ENCODE measurements around the gene NDUFS8. TPM values are rescaled to one million over a fixed set of nuclear protein-coding genes. Genes with fewer than 3 reads are reported as not detected.

Gene NDUFS8
- total and polyA plus RNA-seq, 2 experiments from 2014 or later = 114 to 219 TPM

DNA sequence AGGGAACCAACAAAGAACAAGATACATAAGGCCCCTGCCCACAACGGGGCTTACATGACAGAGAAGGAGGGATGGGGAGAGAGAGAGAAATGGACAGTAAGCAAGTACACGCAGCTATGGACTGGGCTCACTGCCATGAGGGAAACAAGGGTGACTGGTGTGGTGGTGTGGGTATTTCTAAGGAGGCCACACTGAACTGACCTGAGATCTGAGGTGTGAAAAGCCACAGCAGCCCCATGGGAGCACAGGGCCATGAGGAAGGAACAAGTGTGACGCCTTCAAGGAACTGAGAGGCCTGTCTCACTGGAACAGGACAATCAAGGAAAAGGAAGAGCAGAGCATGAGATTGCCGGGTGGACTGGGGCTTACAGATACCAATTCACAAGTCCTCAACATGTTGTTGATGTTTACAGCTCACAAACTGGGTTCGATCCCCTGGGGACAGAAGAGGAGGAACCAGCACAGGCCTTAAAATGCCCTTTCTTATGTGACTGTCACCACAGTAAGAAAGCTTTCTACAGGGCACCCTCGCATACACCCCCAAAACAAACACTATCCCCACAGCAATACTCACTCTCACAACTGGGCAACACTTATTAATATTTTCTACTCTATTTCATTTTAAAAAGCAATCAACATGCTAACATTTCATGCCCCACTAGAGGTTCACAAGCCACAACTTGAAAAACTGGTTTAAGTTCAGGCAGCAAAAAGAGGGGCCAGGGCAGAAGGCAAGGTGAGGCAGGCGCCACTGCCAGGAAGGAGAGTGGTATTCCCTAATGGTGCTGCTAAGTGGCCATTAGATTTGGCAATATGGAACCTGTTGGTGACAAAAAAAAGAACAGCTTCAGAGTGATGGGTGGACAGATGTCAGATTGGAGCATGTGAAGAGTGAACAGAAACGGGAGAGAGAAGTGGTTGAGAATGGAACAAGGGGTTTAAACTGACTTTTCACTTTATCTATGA, 47.4 kb downstream of the NDUFS8 start:
- Histone ChIP-seq H3K9me3 (ENCODE audit: low read depth) (no peaks in the 10 kb centered on the region), H3K4me2 (ENCODE audit: unreplicated experiment) (no peak overlapping the region), H3K36me3 (ENCODE audit: low read depth) (no peaks in the 10 kb centered on the region), H3F3A (ENCODE audit: insufficient read depth) (no peaks in the 10 kb centered on the region), H3K79me2 (ENCODE audit: insufficient read depth) (no peaks in the 10 kb centered on the region), H2AFZ (no peak overlapping the region), H3K4me3 (no peak overlapping the region), H4K20me1 (ENCODE audit: insufficient read depth) (no peaks in the 10 kb centered on the region), H3K4me1 (ENCODE audit: insufficient read depth) (no peaks in the 10 kb centered on the region), H3K27ac (no peak overlapping the region), H3K27me3 (replicated peaks; ENCODE audit: insufficient read depth) (no peaks in the 10 kb centered on the region), H3K9ac (no peak overlapping the region), H3K9me2 (ENCODE audit: insufficient read depth) (no peaks in the 10 kb centered on the region)
- 87 to 89% methylated on average over 8 of the region's 8 CpGs for WGBS, 2 experiments (ENCODE audit: low coverage in 1 of 2, low lambda C conversion rate in 2 of 2, missing lambda C conversion rate in 2 of 2)
- no peak for TF ChIP-seq EZH2phosphoT487 (IDR thresholded peaks at IDR 0.05; ENCODE audit: insufficient read depth, low read depth)
- no peak for TF ChIP-seq EZH2 (IDR thresholded peaks at IDR 0.05; ENCODE audit: insufficient read depth, poor library complexity, severe bottlenecking)
- no peak for DNase-seq
- in situ Hi-C loops (cut with MboI) = no loop called here

DNA sequence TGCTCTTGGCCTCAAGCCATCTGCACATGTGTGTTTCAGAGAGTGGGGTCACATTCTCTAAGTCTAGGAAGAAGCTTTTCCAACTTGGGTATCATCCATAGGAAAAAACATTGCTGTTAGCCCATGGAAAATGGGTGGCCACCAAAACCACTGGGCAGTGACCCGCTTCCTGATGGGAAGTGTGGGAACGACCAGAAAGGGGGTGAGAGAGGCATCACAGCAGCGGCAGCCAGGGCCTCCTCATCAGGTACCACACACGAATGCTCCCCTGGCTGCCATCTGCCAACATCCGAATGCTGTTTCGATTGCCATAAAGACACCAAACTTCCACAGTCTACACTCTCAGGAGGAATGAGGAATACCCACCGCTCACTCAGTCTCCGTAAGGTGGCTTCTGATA, 50.4 kb downstream of the NDUFS8 start:
- Histone ChIP-seq H3K4me1 (ENCODE audit: insufficient read depth) (no peaks in the 10 kb centered on the region), H3K4me3 (no peak overlapping the region), H3K27ac (no peak overlapping the region), H3K79me2 (ENCODE audit: insufficient read depth) (no peaks in the 10 kb centered on the region), H3K4me2 (ENCODE audit: unreplicated experiment) (no peak overlapping the region), H4K20me1 (ENCODE audit: insufficient read depth) (no peaks in the 10 kb centered on the region), H3K9me3 (ENCODE audit: low read depth) (no peaks in the 10 kb centered on the region), H3K27me3 (replicated peaks; ENCODE audit: insufficient read depth) (no peaks in the 10 kb centered on the region), H3K9ac (no peak overlapping the region), H3K36me3 (ENCODE audit: low read depth) (no peaks in the 10 kb centered on the region), H2AFZ (no peak overlapping the region), H3K9me2 (ENCODE audit: insufficient read depth) (no peaks in the 10 kb centered on the region), H3F3A (ENCODE audit: insufficient read depth) (no peaks in the 10 kb centered on the region)
- DNase-seq = no peak
- in situ Hi-C loops (cut with MboI) = no loop called here
- no peak for TF ChIP-seq EZH2 (IDR thresholded peaks at IDR 0.05; ENCODE audit: insufficient read depth, poor library complexity, severe bottlenecking)
- WGBS, 2 experiments (ENCODE audit: low coverage in 1 of 2, low lambda C conversion rate in 2 of 2, missing lambda C conversion rate in 2 of 2) = 98% methylated on average over 8 of the region's 8 CpGs

DNA sequence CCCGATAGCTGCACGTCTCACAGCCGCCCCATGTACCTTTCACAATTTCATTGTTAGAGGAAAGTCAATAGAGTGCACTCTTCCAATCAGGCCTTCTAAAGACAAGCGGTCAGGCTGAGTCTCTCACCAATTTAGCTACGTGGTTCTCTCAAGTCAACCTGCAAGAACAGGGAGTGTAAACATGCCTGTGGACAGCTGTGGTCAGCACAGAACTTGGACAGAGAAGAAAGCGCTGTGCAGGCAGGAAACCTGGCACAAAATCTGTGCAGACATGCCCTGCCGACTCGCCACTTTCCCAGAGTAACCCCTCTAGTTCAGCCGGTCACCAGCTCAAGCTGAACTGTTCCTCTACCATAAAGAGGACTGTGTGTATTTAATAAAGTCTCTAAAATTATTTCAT, 51.2 kb downstream of the NDUFS8 start:
- TF ChIP-seq EZH2 (IDR thresholded peaks at IDR 0.05; ENCODE audit: insufficient read depth, poor library complexity, severe bottlenecking) = no peak
- no peak for TF ChIP-seq EZH2phosphoT487 (IDR thresholded peaks at IDR 0.05; ENCODE audit: insufficient read depth, low read depth)
- H3K36me3 ChIP-seq (ENCODE audit: low read depth) = no peaks in the 10 kb centered on the region
- H3K4me3 ChIP-seq = no peak overlapping the region
- in situ Hi-C loops (cut with MboI) = no loop called here
- no peak overlapping the region for H3K9ac ChIP-seq
- no peaks in the 10 kb centered on the region for H3K79me2 ChIP-seq (ENCODE audit: insufficient read depth)
- H3K4me1 ChIP-seq (ENCODE audit: insufficient read depth) = no peaks in the 10 kb centered on the region
- WGBS, 2 experiments (ENCODE audit: low coverage in 1 of 2, low lambda C conversion rate in 2 of 2, missing lambda C conversion rate in 2 of 2) = 95 to 97% methylated on average over 9 of the region's 9 CpGs
- no peaks in the 10 kb centered on the region for H3K27me3 ChIP-seq (replicated peaks; ENCODE audit: insufficient read depth)
- no peak overlapping the region for H3K4me2 ChIP-seq (ENCODE audit: unreplicated experiment)
- H3K9me2 ChIP-seq (ENCODE audit: insufficient read depth) = no peaks in the 10 kb centered on the region
- no peaks in the 10 kb centered on the region for H3F3A ChIP-seq (ENCODE audit: insufficient read depth)
- H2AFZ ChIP-seq = no peak overlapping the region
- no peaks in the 10 kb centered on the region for H3K9me3 ChIP-seq (ENCODE audit: low read depth)
- no peak for DNase-seq
- H4K20me1 ChIP-seq (ENCODE audit: insufficient read depth) = no peaks in the 10 kb centered on the region
- H3K27ac ChIP-seq = no peak overlapping the region

DNA sequence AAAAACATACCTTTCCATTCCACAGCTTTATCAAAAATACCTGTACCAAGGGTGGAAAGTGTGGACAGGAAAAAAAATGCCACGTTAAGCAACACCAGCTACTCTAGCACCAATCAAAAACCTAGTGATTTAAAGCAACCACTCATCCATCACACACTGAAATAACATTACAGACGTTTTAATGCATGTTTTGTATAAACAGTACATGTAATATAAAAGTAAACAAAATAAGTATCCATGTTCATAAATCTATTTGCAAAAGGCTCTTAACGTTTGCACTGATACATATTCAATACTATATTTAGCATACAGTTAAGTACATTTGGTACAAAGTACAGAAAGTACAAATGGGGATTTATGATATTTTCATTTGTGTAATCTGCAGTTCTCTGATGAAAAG, 52.0 kb downstream of the NDUFS8 start:
- WGBS, 2 experiments (ENCODE audit: low coverage in 1 of 2, low lambda C conversion rate in 2 of 2, missing lambda C conversion rate in 2 of 2) = 31 to 34% methylated on average over 3 of the region's 3 CpGs
- H3K9ac ChIP-seq = no peak overlapping the region
- no peak overlapping the region for H3K4me2 ChIP-seq (ENCODE audit: unreplicated experiment)
- TF ChIP-seq EZH2 (IDR thresholded peaks at IDR 0.05; ENCODE audit: insufficient read depth, poor library complexity, severe bottlenecking) (no peak), EZH2phosphoT487 (IDR thresholded peaks at IDR 0.05; ENCODE audit: insufficient read depth, low read depth) (no peak)
- no peaks in the 10 kb centered on the region for H3K9me2 ChIP-seq (ENCODE audit: insufficient read depth)
- in situ Hi-C loops (cut with MboI) = no loop called here
- H4K20me1 ChIP-seq (ENCODE audit: insufficient read depth) = no peaks in the 10 kb centered on the region
- no peaks in the 10 kb centered on the region for H3K9me3 ChIP-seq (ENCODE audit: low read depth)
- H2AFZ ChIP-seq = no peak overlapping the region
- H3K4me1 ChIP-seq (ENCODE audit: insufficient read depth) = no peaks in the 10 kb centered on the region
- no peak overlapping the region for H3K4me3 ChIP-seq
- H3F3A ChIP-seq (ENCODE audit: insufficient read depth) = no peaks in the 10 kb centered on the region
- no peak overlapping the region for H3K27ac ChIP-seq
- H3K27me3 ChIP-seq (replicated peaks; ENCODE audit: insufficient read depth) = no peaks in the 10 kb centered on the region
- H3K36me3 ChIP-seq (ENCODE audit: low read depth) = no peaks in the 10 kb centered on the region
- no peak for DNase-seq
- no peaks in the 10 kb centered on the region for H3K79me2 ChIP-seq (ENCODE audit: insufficient read depth)
